ENCODE results near the gene DNAJC22. TPM values are rescaled to one million over a fixed set of nuclear protein-coding genes. Genes with fewer than 3 reads are reported as not detected.
A peak's percentile ranks its signal among the peaks of the same experiment; 100 is the strongest.

Gene DNAJC22
- total and polyA plus RNA-seq, 9 of the 15 experiments (the other 6 are each of a cell fraction or from before 2014, with no cell fraction given) = 0.10 to 1.2 (median 0.47) TPM

- TF ChIP-seq THRB (CRISPR knock-in tag; conservative IDR thresholded peaks at IDR 0.05) (0 out of 2 replicates have a peak, but pooled peaks have one; percentile 28), KLF6 (CRISPR knock-in tag; IDR thresholded peaks at IDR 0.05; ENCODE audit: borderline replicate concordance) (no peak), ZKSCAN3 (CRISPR knock-in tag; IDR thresholded peaks at IDR 0.05) (no peak), BRF2 (IDR thresholded peaks at IDR 0.05; ENCODE audit: borderline replicate concordance, insufficient read depth, insufficient read length) (no peak), SMAD1 (IDR thresholded peaks at IDR 0.05; ENCODE audit: low read depth, low read length, partially characterized antibody) (no peak), EHMT2 (IDR thresholded peaks at IDR 0.05) (peak; percentile 92), NR1H2 (CRISPR knock-in tag; IDR thresholded peaks at IDR 0.05) (no peak), RCOR1 (IDR thresholded peaks at IDR 0.05; ENCODE audit: borderline replicate concordance in 1 of 2, low read depth in 2 of 2, low read length in 2 of 2) (peak in 1 of 2 experiments; percentile 99; a peak in 3 of 4 replicates), MTA3 (IDR thresholded peaks at IDR 0.05; ENCODE audit: borderline replicate concordance) (peak; percentile 43; the same call in 1 of the 2 replicates), BRD9 (IDR thresholded peaks at IDR 0.05; ENCODE audit: low read depth, partially characterized antibody) (no peak), POLR2G (IDR thresholded peaks at IDR 0.05; ENCODE audit: low read depth, low read length) (no peak), NBN (IDR thresholded peaks at IDR 0.05; ENCODE audit: low read depth) (peak; percentile 66; the same call in 1 of the 2 replicates), LEF1 (IDR thresholded peaks at IDR 0.05) (0 out of 2 replicates have a peak, but pooled peaks have one; percentile 17), DPF2 (IDR thresholded peaks at IDR 0.05) (peak; percentile 80), GABPA (tag; conservative IDR thresholded peaks at IDR 0.05; ENCODE audit: low read depth) (no peak), HLTF (IDR thresholded peaks at IDR 0.05) (0 out of 2 replicates have a peak, but pooled peaks have one; percentile 22), TAL1 (IDR thresholded peaks at IDR 0.05) (peak; percentile 6; the same call in 1 of the 2 replicates), CTCF (IDR thresholded peaks at IDR 0.05 in 2 of 3, conservative IDR thresholded peaks at IDR 0.05 in 1 of 3; ENCODE audit: insufficient read depth in 2 of 3, low read depth in 1 of 3, low read length in 3 of 3) (no peak), KDM1A (IDR thresholded peaks at IDR 0.05) (peak in 1 of 2 experiments; percentile 72; a peak in 2 of 4 replicates)
These were observed 53.6 kb downstream of the DNAJC22 start (continued) for GRCh38 chr12:49400304-49400703.
